HEK293 (cell line): ENCODE results near the gene EPB41L2.

Experiments used
- CTCF ChIA-PET: fragments of 350-600 bp; formaldehyde crosslinking; extraction: SDS; loops from one replicate; lab custom pipeline; 2021; ENCODE audit warnings: antibody characterized with exemption; lab: Yijun Ruan, JAX
- POLR2A ChIA-PET: fragments of 300-600 bp; formaldehyde crosslinking; extraction: SDS; loops from one replicate; lab custom pipeline; 2020; ENCODE audit warnings: antibody characterized with exemption, inconsistent platforms; lab: Yijun Ruan, JAX
- H3K27ac ChIP-seq: fragments of 200-500 bp; sonication (Bioruptor generic); 2 replicates; pipeline ENCODE4 v1.5.1; 2014; ENCODE audit warnings: low read depth, low read length, control low read depth, inconsistent platforms; ENCODE audit errors: extremely low read depth
- H3K36me3 ChIP-seq, 2 experiments: fragments of 200-500 bp in 1 of 2; sonication (Bioruptor generic) in 1 of 2; 1 replicate in 1 of 2; 2 replicates in 1 of 2; pipeline ENCODE4 v1.5.1; 2014 to 2017; ENCODE audit warnings: inconsistent platforms in 2 of 2, low read length in 2 of 2; ENCODE audit not compliant: control insufficient read depth in 2 of 2, insufficient read depth in 1 of 2
- H3K4me1 ChIP-seq: fragments of 200-500 bp; sonication (Bioruptor generic); 2 replicates; pipeline ENCODE4 v1.5.1; 2014; ENCODE audit warnings: mild to moderate bottlenecking, low read length, inconsistent platforms; ENCODE audit not compliant: control insufficient read depth, insufficient read depth
- H3K4me3 ChIP-seq: 2 replicates; pipeline ENCODE4 v1.5.1; 2011; ENCODE audit warnings: low read depth, mild to moderate bottlenecking, control low read depth, low read length, moderate library complexity
- H3K9me3 ChIP-seq: fragments of 200-500 bp; sonication (Bioruptor generic); 2 replicates; pipeline ENCODE4 v1.5.1; 2014; ENCODE audit warnings: low read depth, low read length, inconsistent platforms; ENCODE audit not compliant: control insufficient read depth, insufficient read depth
- BCL11A ChIP-seq: fragments of 450-650 bp; formaldehyde crosslinking; IDR thresholded peaks from 2 replicates; pipeline ENCODE4 v1.5.1; 2016; ENCODE audit warnings: low read depth, missing biosample characterization, missing genetic modification characterization
- BCL11B ChIP-seq: fragments of 450-650 bp; formaldehyde crosslinking; IDR thresholded peaks from 2 replicates; pipeline ENCODE4 v1.5.1; 2016; ENCODE audit warnings: low read depth, missing biosample characterization, missing genetic modification characterization
- GLIS1 ChIP-seq: fragments of 450-650 bp; formaldehyde crosslinking; IDR thresholded peaks from 2 replicates; pipeline ENCODE4 v1.5.1; 2016; ENCODE audit warnings: missing biosample characterization, missing genetic modification characterization
- KLF8 ChIP-seq: fragments of 450-650 bp; formaldehyde crosslinking; IDR thresholded peaks from 2 replicates; pipeline ENCODE4 v1.5.1; 2016; ENCODE audit warnings: missing biosample characterization, missing genetic modification characterization
- SCRT2 ChIP-seq: fragments of 450-650 bp; formaldehyde crosslinking; IDR thresholded peaks from 2 replicates; pipeline ENCODE4 v1.5.1; 2016; ENCODE audit warnings: missing biosample characterization, missing genetic modification characterization
- SP7 ChIP-seq: fragments of 450-650 bp; formaldehyde crosslinking; IDR thresholded peaks from 2 replicates; pipeline ENCODE4 v1.5.1; 2016; ENCODE audit warnings: missing biosample characterization, missing genetic modification characterization
- ZBTB48 ChIP-seq: fragments of 450-650 bp; formaldehyde crosslinking; IDR thresholded peaks from 2 replicates; pipeline ENCODE4 v1.5.1; 2016; ENCODE audit warnings: missing biosample characterization, missing genetic modification characterization
- ZNF157 ChIP-seq: fragments of 450-650 bp; formaldehyde crosslinking; IDR thresholded peaks from 2 replicates; pipeline ENCODE4 v1.5.1; 2016; ENCODE audit warnings: missing biosample characterization, missing genetic modification characterization
- ZNF175 ChIP-seq: fragments of 450-650 bp; formaldehyde crosslinking; IDR thresholded peaks from 2 replicates; pipeline ENCODE4 v1.5.1; 2016; ENCODE audit warnings: missing biosample characterization, missing genetic modification characterization
- ZNF2 ChIP-seq: fragments of 450-650 bp; formaldehyde crosslinking; IDR thresholded peaks from 2 replicates; pipeline ENCODE4 v1.5.1; 2016; ENCODE audit warnings: missing biosample characterization, missing genetic modification characterization
- ZNF214 ChIP-seq: fragments of 450-650 bp; formaldehyde crosslinking; IDR thresholded peaks from 2 replicates; pipeline ENCODE4 v1.5.1; 2017; ENCODE audit warnings: missing biosample characterization, mild to moderate bottlenecking, missing genetic modification characterization, borderline replicate concordance
- ZNF37A ChIP-seq: fragments of 450-650 bp; IDR thresholded peaks from 2 replicates; pipeline ENCODE4 v1.5.1; 2018; ENCODE audit warnings: missing biosample characterization, missing genetic modification characterization
- ZNF48 ChIP-seq: fragments of 450-650 bp; formaldehyde crosslinking; IDR thresholded peaks from 2 replicates; pipeline ENCODE4 v1.5.1; 2016; ENCODE audit warnings: missing biosample characterization, missing genetic modification characterization
- ZNF610 ChIP-seq: fragments of 450-650 bp; formaldehyde crosslinking; IDR thresholded peaks from 2 replicates; pipeline ENCODE4 v1.5.1; 2016; ENCODE audit warnings: missing biosample characterization, missing genetic modification characterization, borderline replicate concordance
- ZSCAN23 ChIP-seq: fragments of 450-650 bp; formaldehyde crosslinking; IDR thresholded peaks from 2 replicates; pipeline ENCODE4 v1.5.1; 2016; ENCODE audit warnings: missing biosample characterization, missing genetic modification characterization
- ZXDB ChIP-seq: fragments of 450-650 bp; formaldehyde crosslinking; IDR thresholded peaks from 2 replicates; pipeline ENCODE4 v1.5.1; 2016; ENCODE audit warnings: missing biosample characterization, missing genetic modification characterization
- TF ChIP-seq, protein P1 (sequence below): fragments of 450-650 bp; formaldehyde crosslinking; conservative IDR thresholded peaks from 2 replicates; pipeline ENCODE4 v1.5.1; 2016; ENCODE audit warnings: low read depth, missing biosample characterization, missing genetic modification characterization

Gene EPB41L2

GRCh38 chr6:130839379-130839778 lies 223.7 kb downstream of the EPB41L2 start:
- Histone ChIP-seq H3K9me3 (no peaks in the 10 kb centered on the region), H3K4me3 (no peak overlapping the region), H3K4me1 (no peaks in the 10 kb centered on the region), H3K27ac (no peak overlapping the region), H3K36me3 (peaks cover 0 to 9% of the 10 kb centered on the region in 2 experiments; a peak in 1 of 3 replicates)
- ChIA-PET CTCF (interaction anchor here (0.5 kb wide), 1 partner anchor 51 kb away, joined by 3 read pairs; no protein-coding TSS in a partner anchor), POLR2A (no interaction called here)
- TF ChIP-seq ZSCAN23 (tag by site-specific recombination): no peak
- no peak for TF ChIP-seq ZNF610 (tag by site-specific recombination)

GRCh38 chr6:130838951-130839350 lies 224.1 kb downstream of the EPB41L2 start:
- no peak for TF ChIP-seq SP7 (tag by site-specific recombination)
- TF ChIP-seq BCL11A (tag by site-specific recombination): no peak
- TF ChIP-seq BCL11B (tag by site-specific recombination): no peak
- no peak for TF ChIP-seq SCRT2 (tag by site-specific recombination)
- TF ChIP-seq ZNF2 (tag by site-specific recombination): no peak
- no peak for TF ChIP-seq ZBTB48 (tag by site-specific recombination)
- no peak for TF ChIP-seq ZXDB (tag by site-specific recombination)
- TF ChIP-seq ZNF214: no peak
- TF ChIP-seq ZNF37A (tag by site-specific recombination): no peak
- no peak for TF ChIP-seq ZNF157 (tag by site-specific recombination)
- no peak for TF ChIP-seq ZNF48 (tag by site-specific recombination)
- no peak for TF ChIP-seq KLF8 (tag by site-specific recombination)
- TF ChIP-seq GLIS1 (tag by site-specific recombination): no peak
- TF ChIP-seq, protein P1, sequence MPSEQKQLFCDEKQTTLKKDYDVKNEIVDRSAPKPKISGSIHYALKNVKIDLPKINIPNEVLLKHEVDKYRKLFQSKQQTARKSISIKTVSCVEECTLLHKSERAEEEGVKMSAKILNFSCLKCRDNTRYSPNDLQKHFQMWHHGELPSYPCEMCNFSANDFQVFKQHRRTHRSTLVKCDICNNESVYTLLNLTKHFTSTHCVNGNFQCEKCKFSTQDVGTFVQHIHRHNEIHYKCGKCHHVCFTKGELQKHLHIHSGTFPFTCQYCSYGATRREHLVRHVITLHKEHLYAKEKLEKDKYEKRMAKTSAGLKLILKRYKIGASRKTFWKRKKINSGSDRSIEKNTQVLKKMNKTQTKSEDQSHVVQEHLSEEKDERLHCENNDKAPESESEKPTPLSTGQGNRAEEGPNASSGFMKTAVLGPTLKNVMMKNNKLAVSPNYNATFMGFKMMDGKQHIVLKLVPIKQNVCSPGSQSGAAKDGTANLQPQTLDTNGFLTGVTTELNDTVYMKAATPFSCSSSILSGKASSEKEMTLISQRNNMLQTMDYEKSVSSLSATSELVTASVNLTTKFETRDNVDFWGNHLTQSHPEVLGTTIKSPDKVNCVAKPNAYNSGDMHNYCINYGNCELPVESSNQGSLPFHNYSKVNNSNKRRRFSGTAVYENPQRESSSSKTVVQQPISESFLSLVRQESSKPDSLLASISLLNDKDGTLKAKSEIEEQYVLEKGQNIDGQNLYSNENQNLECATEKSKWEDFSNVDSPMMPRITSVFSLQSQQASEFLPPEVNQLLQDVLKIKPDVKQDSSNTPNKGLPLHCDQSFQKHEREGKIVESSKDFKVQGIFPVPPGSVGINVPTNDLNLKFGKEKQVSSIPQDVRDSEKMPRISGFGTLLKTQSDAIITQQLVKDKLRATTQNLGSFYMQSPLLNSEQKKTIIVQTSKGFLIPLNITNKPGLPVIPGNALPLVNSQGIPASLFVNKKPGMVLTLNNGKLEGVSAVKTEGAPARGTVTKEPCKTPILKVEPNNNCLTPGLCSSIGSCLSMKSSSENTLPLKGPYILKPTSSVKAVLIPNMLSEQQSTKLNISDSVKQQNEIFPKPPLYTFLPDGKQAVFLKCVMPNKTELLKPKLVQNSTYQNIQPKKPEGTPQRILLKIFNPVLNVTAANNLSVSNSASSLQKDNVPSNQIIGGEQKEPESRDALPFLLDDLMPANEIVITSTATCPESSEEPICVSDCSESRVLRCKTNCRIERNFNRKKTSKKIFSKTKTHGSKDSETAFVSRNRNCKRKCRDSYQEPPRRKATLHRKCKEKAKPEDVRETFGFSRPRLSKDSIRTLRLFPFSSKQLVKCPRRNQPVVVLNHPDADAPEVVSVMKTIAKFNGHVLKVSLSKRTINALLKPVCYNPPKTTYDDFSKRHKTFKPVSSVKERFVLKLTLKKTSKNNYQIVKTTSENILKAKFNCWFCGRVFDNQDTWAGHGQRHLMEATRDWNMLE (tag by site-specific recombination): no peak
- no peak overlapping the region for H3K4me3 ChIP-seq
- H3K27ac ChIP-seq: no peak overlapping the region
- ChIA-PET CTCF (no interaction called here), POLR2A (no interaction called here)
- no peaks in the 10 kb centered on the region for H3K9me3 ChIP-seq
- no peaks in the 10 kb centered on the region for H3K4me1 ChIP-seq
- peaks cover 0 to 9% of the 10 kb centered on the region in 2 experiments; a peak in 1 of 3 replicates for H3K36me3 ChIP-seq

DNA sequence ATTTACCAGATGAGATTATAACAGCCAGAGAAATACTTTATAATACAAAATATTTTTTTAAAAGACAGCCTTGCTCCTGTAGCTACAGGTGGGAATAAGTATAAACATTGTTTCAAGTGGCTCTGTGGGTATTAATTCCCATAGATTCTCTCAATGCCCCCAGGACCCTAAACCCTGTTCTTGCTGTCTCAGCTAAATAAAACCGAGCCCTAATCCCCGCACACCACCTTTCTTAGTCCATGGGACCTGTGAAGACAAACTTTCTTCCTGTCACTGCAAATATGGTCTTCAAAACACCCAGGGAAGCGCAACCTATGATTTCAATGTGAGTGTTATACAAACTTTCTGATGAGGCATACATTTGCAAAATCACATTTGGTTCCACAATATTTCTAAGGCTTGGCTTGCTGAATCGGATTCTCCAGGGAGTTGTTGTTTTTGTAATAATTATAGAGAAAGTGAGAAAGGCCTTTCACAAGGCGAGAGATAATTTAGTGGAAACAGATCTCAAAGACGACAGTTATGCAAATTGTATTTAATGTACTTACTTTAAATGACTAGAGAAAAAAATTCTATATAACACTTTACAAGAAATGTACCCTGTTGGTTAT lies 224.7 kb downstream of the EPB41L2 start:
- TF ChIP-seq BCL11A (tag by site-specific recombination): no peak
- TF ChIP-seq ZNF175 (tag by site-specific recombination): no peak
- ChIA-PET POLR2A (no interaction called here), CTCF (interaction anchor here (0.6 to 1.7 kb wide), 3 partner anchors 49 to 516 kb away, joined by 3 to 4 read pairs (median 4); no protein-coding TSS in a partner anchor)
- H3K4me1 ChIP-seq: no peaks in the 10 kb centered on the region
- H3K36me3 ChIP-seq: peaks cover 0 to 9% of the 10 kb centered on the region in 2 experiments; a peak in 1 of 3 replicates
- H3K27ac ChIP-seq: no peak overlapping the region
- H3K9me3 ChIP-seq: no peaks in the 10 kb centered on the region
- no peak overlapping the region for H3K4me3 ChIP-seq
